Mesenteric fat pad (tissue), 1 donor: ENCODE data around the gene MUC5AC. TPM values are rescaled to one million over a fixed set of nuclear protein-coding genes. Genes with fewer than 3 reads are reported as not detected.

Source experiments
- DNase-seq: peaks from one replicate; pipeline ENCODE4 v3.0.0-alpha.2; 2020; ENCODE audit warnings: low spot score
- total RNA-seq: library from RNA; stranded (reverse); fragmentation: NEBNext Ultra II Directional; extraction: Animal tissue kit (Norgen Biotek cat#: 25700); gene quantifications from one replicate; pipeline ENCODE4 v1.2.1, GENCODE V29; 2021
- donor health status: DM: yes; HTN: yes; CAD: no.

MUC5AC gene
- total RNA-seq, 1 donor from 2014 or later: not detected

GRCh38 chr11:1222491-1223345, 65.0 kb downstream of the MUC5AC start, which contains the start of gene MUC5B:
TSS of gene MUC5B (plus strand) at chr11:1223066. CDS start at chr11:1223124, 58 bp downstream.
- DNase-seq: peak; percentile 85

- peak; percentile 76 for DNase-seq
These were observed 65.8 kb downstream of the MUC5AC start for GRCh38 chr11:1223346-1224110.

- peak; percentile 74 for DNase-seq
These were observed 66.3 kb downstream of the MUC5AC start for GRCh38 chr11:1224111-1224490.

GRCh38 chr11:1224491-1225385, 67.0 kb downstream of the MUC5AC start:
- DNase-seq: peak; percentile 84

GRCh38 chr11:1225386-1226225, 67.9 kb downstream of the MUC5AC start:
- DNase-seq: peak; percentile 87

GRCh38 chr11:1226226-1226985, 68.7 kb downstream of the MUC5AC start:
- DNase-seq: peak; percentile 87

- peak; percentile 86 for DNase-seq
These were observed 69.3 kb downstream of the MUC5AC start for GRCh38 chr11:1226986-1227550.

GRCh38 chr11:1227551-1228100, 69.9 kb downstream of the MUC5AC start:
- peak; percentile 86 for DNase-seq

GRCh38 chr11:1228101-1228821, 70.5 kb downstream of the MUC5AC start:
- peak; percentile 85 for DNase-seq

GRCh38 chr11:1228921-1229451, 71.2 kb downstream of the MUC5AC start:
- DNase-seq: peak; percentile 81

GRCh38 chr11:1229471-1230120, 71.8 kb downstream of the MUC5AC start:
- DNase-seq: peak; percentile 88

- no peak for DNase-seq
These were observed 72.3 kb downstream of the MUC5AC start for GRCh38 chr11:1230121-1230455.

GRCh38 chr11:1230456-1231395, 73.0 kb downstream of the MUC5AC start:
- peak; percentile 86 for DNase-seq

- DNase-seq: peak; percentile 88
These were observed 73.8 kb downstream of the MUC5AC start for GRCh38 chr11:1231396-1232020.

GRCh38 chr11:1232021-1232882, 74.5 kb downstream of the MUC5AC start:
- peak; percentile 80 for DNase-seq
